ENCODE measurements around the gene PI4KA.
A peak's percentile ranks its signal among the peaks of the same experiment; 100 is the strongest.
"Not testable (repeated sequence)": the region's sequence is repeated elsewhere in the genome, so short reads cannot be mapped to it uniquely, and the experiment has no call there.

The PI4KA gene

GRCh38 chr22:20738394-20739089 is 120.1 kb downstream of the PI4KA start:
- no peak for DNase-seq (ENCODE audit: extremely low spot score, insufficient read length, low read depth)
- FAIRE-seq = no peak

DNA sequence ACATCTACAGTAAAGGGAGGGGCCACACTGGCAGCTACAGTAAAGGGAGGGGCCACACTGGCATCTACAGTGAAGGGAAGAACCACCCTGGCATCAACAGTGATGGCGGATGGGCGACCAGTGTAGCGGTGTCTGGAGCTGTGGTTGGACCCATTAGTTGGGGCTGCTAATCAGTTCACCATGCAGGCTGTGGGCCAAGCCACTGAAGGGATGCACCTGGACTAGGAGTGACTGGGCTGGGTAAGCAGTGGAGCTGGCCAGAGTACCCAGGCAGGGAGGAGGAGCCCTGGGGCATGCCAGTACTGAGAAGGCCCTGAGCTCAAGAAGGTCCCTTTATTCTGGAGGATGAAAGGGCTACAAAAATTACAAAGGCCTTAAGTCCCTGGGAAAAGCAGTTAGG is 121.7 kb downstream of the PI4KA start:
- not testable (repeated sequence) for FAIRE-seq; DNase-seq (ENCODE audit: extremely low spot score, insufficient read length, low read depth)

- not testable (repeated sequence) for FAIRE-seq; DNase-seq (ENCODE audit: extremely low spot score, insufficient read length, low read depth)
Measured at GRCh38 chr22:20735356-20736162, 123.1 kb downstream of the PI4KA start.

- DNase-seq (ENCODE audit: extremely low spot score, insufficient read length, low read depth); FAIRE-seq: not testable (repeated sequence)
Measured at GRCh38 chr22:20732431-20732830, 126.2 kb downstream of the PI4KA start.

DNA sequence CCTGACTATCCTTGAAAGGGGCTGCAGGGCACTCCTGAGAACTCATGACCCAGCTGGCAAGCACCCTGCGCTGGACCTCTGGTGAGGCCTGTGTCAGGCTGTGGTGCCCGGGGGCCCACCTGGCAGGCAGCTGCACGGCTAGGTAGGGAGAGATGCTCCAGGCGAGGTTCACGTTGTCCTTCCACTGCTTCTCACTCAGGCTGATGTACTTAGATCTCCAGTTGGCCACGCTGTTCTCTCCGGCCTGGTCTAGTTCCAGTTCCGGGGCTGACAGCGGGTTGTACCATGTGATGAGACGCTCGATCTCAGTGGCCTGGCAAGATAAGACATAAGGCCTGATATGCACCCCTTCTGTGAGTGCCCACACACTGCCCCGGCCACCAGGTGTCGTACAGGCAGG is 129.4 kb downstream of the PI4KA start:
- DNase-seq (ENCODE audit: extremely low spot score, insufficient read length, low read depth) = no peak
- FAIRE-seq = no peak

GRCh38 chr22:20728523-20729190 is 130.0 kb downstream of the PI4KA start:
- FAIRE-seq = no peak

DNA sequence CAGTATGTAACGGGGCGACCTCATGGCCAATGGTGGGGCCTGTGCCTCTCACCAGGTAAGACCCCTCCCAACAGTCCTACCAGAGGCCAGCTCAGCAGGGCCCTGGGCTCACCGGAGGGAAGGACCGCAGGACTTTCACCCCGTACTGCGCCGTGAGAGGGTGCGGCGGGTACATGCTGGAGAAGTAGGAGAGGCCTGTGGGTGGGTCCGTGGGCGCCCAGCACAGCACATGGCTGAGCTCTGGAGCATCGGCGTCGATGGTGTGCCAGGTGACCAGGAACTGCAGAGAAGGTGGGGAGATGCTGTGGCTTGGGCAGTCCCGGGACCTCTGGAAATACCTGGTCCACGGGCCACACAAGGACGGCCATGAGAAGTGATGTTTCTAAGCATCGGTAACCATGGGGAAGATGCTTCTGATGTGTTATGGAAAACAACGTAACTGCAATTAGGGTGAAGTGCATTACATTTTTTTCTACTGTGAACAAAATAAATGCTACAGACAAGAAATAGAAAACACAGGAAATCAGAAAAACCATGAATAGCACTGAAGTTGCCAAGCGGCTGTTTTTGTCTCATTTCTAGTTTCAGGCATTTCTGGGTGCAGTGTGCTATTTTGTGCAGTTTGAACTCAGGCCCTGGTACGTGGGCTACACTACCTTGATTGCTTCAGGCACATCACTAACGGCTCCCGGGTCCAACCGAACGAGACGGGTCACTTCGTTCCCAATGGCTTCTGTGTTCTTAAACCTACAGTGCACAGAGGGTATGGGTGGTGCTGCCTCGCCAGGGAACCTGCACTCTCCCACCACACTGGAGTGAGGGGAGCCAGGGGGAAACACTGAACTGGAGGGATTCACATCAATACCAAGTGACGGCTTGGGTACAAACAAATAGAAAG is 131.2 kb downstream of the PI4KA start:
- DNase-seq (ENCODE audit: extremely low spot score, insufficient read length, low read depth) (no peak), FAIRE-seq (no peak)

More at GRCh38 chr22:20728523-20729190, 130.0 kb downstream of the PI4KA start:
- no peak for DNase-seq (ENCODE audit: extremely low spot score, insufficient read length, low read depth)

- DNase-seq (ENCODE audit: extremely low spot score, insufficient read length, low read depth) (no peak), FAIRE-seq (no peak)
Measured at GRCh38 chr22:20725987-20726558, 132.5 kb downstream of the PI4KA start.

DNA sequence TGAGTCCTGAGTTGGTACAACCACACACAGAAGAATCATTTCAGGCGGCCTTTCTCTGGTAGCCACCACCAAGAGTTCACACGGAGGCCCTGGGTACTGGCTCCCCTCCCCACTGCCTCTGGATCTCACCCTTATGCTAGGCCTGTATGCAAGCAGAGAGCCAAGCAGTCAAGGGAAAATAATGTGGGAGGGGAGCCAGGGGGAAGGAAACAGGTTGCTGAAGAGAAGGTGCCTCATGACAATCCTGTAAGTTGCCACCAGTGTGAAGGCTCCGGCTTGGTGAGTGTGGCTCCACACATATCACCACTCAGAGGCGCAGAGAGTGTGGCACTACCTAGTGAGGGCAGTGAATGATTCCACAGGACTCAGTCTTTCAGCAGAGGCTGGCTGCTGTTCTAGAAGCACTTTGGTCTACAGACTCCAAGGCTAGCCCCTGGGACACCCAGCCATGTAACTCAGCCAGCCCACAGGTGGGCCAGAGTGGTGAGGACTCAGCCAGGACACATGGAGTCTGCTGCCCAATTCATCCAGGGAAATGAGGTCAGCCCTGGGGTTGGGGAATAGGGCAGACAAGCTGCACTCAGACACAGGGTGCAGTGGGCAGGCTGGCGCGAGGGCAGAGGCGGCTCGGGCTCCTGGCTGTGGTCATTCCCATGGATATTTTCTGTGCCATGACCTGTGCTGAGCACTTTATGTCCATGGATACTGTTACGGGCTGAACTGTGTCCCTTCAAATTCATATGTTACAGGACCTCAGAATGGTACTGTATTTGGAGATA is 133.7 kb downstream of the PI4KA start:
- FAIRE-seq = no peak
- no peak for DNase-seq (ENCODE audit: extremely low spot score, insufficient read length, low read depth)

- FAIRE-seq (peak; percentile 33), DNase-seq (ENCODE audit: extremely low spot score, insufficient read length, low read depth) (no peak)
Measured at GRCh38 chr22:20721409-20722218, 137.0 kb downstream of the PI4KA start.

GRCh38 chr22:20720692-20721408 is 137.8 kb downstream of the PI4KA start:
- FAIRE-seq (no peak), DNase-seq (ENCODE audit: extremely low spot score, insufficient read length, low read depth) (no peak)

- DNase-seq (ENCODE audit: extremely low spot score, insufficient read length, low read depth); FAIRE-seq: not testable (repeated sequence)
Measured at GRCh38 chr22:20718727-20719126, 139.9 kb downstream of the PI4KA start.

- not testable (repeated sequence) for FAIRE-seq
Measured at GRCh38 chr22:20717981-20718380, 140.6 kb downstream of the PI4KA start.

GRCh38 chr22:20717213-20717866 is 141.3 kb downstream of the PI4KA start:
- DNase-seq (ENCODE audit: extremely low spot score, insufficient read length, low read depth); FAIRE-seq: not testable (repeated sequence)

More at GRCh38 chr22:20717981-20718380, 140.6 kb downstream of the PI4KA start:
- DNase-seq (ENCODE audit: extremely low spot score, insufficient read length, low read depth) = not testable (repeated sequence)

GRCh38 chr22:20713116-20713515 is 145.5 kb downstream of the PI4KA start:
- not testable (repeated sequence) for FAIRE-seq; DNase-seq (ENCODE audit: extremely low spot score, insufficient read length, low read depth)

- not testable (repeated sequence) for DNase-seq (ENCODE audit: extremely low spot score, insufficient read length, low read depth); FAIRE-seq
Measured at GRCh38 chr22:20709966-20710365, 148.6 kb downstream of the PI4KA start.

All from GM18507 (cell line).